ENCODE data around the gene MRGPRX2.

Gene MRGPRX2

DNA sequence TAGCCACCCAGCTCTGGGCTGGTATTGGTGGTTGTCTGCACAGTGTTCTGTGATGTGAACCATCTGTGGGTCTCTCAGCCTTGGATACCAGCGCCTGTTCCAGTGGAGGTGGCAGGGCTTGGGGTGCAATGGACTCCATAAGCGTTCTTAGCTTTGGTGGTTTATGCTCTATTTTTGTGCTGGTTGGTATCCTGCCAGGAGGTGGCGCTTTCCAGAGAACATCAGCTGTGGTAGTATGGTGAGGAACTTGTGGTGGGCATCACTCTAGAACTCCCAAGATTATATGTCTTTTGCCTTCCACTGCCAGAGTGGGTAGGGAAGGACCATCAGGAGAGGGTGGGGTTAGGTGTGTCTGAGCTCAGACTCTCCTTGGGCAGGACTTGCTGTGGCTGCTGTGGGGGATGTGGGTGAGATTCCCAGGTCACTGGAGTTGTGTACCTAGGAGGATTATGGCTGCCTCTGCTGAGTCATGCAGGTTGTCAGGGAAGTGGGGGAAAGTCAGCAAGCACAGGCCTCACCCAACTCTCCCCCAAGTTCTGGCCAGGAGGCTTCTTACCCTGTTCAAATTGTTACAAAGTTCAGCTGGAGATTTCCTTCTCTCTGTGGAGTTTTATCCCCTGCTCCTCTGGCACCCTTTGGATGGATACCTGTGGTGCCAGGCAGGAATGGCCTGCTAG lies 47.2 kb downstream of the MRGPRX2 start:
- FAIRE-seq (no peak), DNase-seq (ENCODE audit: insufficient read length, low spot score) (no peak)

DNA sequence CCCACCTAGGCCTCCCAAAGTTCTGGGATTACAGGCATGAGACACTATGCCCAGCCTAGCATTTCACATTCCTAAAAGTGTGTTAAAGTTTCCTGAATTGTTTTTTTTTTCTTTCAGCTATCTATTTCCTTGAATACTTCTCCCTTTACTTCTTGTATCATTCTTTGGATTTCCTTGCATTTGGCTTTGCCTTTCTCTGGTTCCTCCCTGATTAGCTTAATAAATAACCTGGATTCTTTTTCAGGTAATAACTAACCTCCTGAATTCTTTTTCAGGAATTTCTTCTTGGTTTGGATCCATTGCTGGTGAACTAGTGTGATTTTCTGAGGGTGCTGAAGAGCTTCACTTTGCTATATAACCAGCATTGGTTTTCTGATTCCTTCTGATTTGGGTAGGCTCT lies 47.9 kb downstream of the MRGPRX2 start:
- DNase-seq (ENCODE audit: insufficient read length, low spot score) = no peak
- FAIRE-seq = no peak

Measured in GM19239 (cell line).